Tibial nerve (tissue), 3 donors: Measurements from ENCODE around the gene SYTL5.

Experiments
- CTCF ChIP-seq, 5 experiments: fragments of 200-600 bp in 3 of 5; fragments of 450-650 bp in 2 of 5; sonication (generic) in 3 of 5; IDR thresholded peaks; one replicate each; pipeline ENCODE4 v1.5.1; 2016 to 2019; ENCODE audit warnings: antibody characterized with exemption in 5 of 5, mild to moderate bottlenecking in 3 of 5, moderate library complexity in 2 of 5
- POLR2A ChIP-seq, 2 donors: fragments of 450-650 bp; IDR thresholded peaks; one replicate each; pipeline ENCODE4 v1.6.1; 2017; ENCODE audit warnings: antibody characterized with exemption in 2 of 2, mild to moderate bottlenecking in 2 of 2, moderate library complexity in 2 of 2

- TF ChIP-seq CTCF (IDR thresholded peaks at IDR 0.05) (no peak), POLR2A (IDR thresholded peaks at IDR 0.05) (no peak)
These were observed 7.6 kb upstream of the SYTL5 start for GRCh38 chrX:37998586-37999262.
